ENCODE measurements around the gene ZNF239. TPM values are rescaled to one million over a fixed set of nuclear protein-coding genes. Genes with fewer than 3 reads are reported as not detected.

ZNF239 gene
- polyA plus RNA-seq, 2 of the 4 experiments (the other 2 are of a cell fraction), result 3.2 to 4.7 TPM

DNA sequence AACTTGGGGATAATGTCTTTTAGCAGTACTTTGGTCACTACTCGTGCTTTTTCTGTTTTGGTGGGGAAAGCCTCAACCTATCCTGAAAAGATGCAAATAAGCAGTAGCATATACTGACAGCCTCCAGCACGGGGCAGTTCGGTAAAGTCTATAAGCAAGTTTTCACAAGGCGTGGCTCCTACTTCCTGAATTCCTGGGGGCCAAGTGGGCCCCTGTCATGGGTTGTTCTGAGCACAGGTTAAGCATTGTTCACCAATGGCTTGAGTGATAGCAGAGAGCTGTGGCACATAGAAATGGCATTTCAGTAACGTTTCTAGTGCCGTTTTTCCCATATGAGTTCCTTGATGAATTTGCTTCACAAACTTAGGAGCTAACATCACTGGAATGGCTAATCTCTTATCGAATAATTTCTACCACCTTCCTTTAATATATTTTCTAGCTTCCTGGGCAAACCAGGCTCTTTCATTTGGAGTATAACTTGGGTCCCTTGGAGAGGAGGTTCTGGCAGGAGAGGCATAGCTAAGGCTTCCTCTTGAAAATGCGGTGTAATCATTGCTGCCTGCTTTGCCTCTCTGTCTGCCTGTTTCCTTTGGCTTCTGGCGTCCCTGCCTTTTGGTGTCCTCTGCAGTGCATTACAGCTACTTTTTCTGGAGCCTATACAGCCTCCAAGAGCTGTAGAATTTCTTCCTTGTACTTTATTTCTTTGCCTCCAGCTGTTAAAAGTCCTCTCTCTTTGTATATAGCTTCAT is 11.7 kb upstream of the ZNF239 start (continued):
- TF ChIP-seq, protein P1, sequence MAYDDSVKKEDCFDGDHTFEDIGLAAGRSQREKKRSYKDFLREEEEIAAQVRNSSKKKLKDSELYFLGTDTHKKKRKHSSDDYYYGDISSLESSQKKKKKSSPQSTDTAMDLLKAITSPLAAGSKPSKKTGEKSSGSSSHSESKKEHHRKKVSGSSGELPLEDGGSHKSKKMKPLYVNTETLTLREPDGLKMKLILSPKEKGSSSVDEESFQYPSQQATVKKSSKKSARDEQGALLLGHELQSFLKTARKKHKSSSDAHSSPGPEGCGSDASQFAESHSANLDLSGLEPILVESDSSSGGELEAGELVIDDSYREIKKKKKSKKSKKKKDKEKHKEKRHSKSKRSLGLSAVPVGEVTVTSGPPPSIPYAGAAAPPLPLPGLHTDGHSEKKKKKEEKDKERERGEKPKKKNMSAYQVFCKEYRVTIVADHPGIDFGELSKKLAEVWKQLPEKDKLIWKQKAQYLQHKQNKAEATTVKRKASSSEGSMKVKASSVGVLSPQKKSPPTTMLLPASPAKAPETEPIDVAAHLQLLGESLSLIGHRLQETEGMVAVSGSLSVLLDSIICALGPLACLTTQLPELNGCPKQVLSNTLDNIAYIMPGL (CRISPR knock-in tag; IDR thresholded peaks at IDR 0.05; ENCODE audit: borderline replicate concordance), result no peak
- TF ChIP-seq EHMT2 (IDR thresholded peaks at IDR 0.05; ENCODE audit: low read depth), result no peak

- CTCF ChIA-PET, result no interaction called here
- WGBS (ENCODE audit: missing lambda C conversion rate), result 26% methylated on average over 5 of the region's 5 CpGs
- H3K4me3 ChIP-seq, result no peak overlapping the region
- H3K4me2 ChIP-seq, result no peak overlapping the region
- no peaks in the 10 kb centered on the region for H3K4me1 ChIP-seq
- TF ChIP-seq JUN (IDR thresholded peaks at IDR 0.05), result no peak
- no peak for TF ChIP-seq CEBPB (IDR thresholded peaks at IDR 0.05)
- no peak for TF ChIP-seq POLR2A (IDR thresholded peaks at IDR 0.05; ENCODE audit: low read length)
- TF ChIP-seq RAD21 (conservative IDR thresholded peaks at IDR 0.05 in 1 of 2, IDR thresholded peaks at IDR 0.05 in 1 of 2), result no peak
- no peak for TF ChIP-seq BCL3 (IDR thresholded peaks at IDR 0.05)
- no peak for TF ChIP-seq ATOH8 (CRISPR knock-in tag; IDR thresholded peaks at IDR 0.05; ENCODE audit: low read depth)
- TF ChIP-seq EP300 (IDR thresholded peaks at IDR 0.05), result no peak
- no peak for TF ChIP-seq CHD4 (IDR thresholded peaks at IDR 0.05; ENCODE audit: borderline replicate concordance)
- no peak for TF ChIP-seq CBX8 (IDR thresholded peaks at IDR 0.05)
- TF ChIP-seq SREBF2 (IDR thresholded peaks at IDR 0.05), result no peak
- no peak for TF ChIP-seq RFX5 (IDR thresholded peaks at IDR 0.05)
- no peak for TF ChIP-seq KDM5A (IDR thresholded peaks at IDR 0.05)
- TF ChIP-seq POLR2AphosphoS2 (conservative IDR thresholded peaks at IDR 0.05; ENCODE audit: low read length), result no peak
- no peak for TF ChIP-seq MYC (IDR thresholded peaks at IDR 0.05; ENCODE audit: borderline replicate concordance, low read length)
- no peak for TF ChIP-seq HES2 (IDR thresholded peaks at IDR 0.05)
- TF ChIP-seq ZFP36 (IDR thresholded peaks at IDR 0.05; ENCODE audit: borderline replicate concordance, partially characterized antibody), result no peak
- no peak for TF ChIP-seq HDAC2 (IDR thresholded peaks at IDR 0.05)
- no peak for TF ChIP-seq FOSL2 (IDR thresholded peaks at IDR 0.05)
- TF ChIP-seq FOSL2 (CRISPR knock-in tag; IDR thresholded peaks at IDR 0.05), result no peak
- no peak for TF ChIP-seq NFE2L2 (conservative IDR thresholded peaks at IDR 0.05; ENCODE audit: low read length)
- H3K27ac ChIP-seq, result no peak overlapping the region
- ATAC-seq, result no peak
- no peak for FAIRE-seq
- POLR2A ChIA-PET, result no interaction called here
- peaks cover 2% of the 10 kb centered on the region; the same call in 1 of the 3 replicates for H3K9me3 ChIP-seq
- DNase-seq (ENCODE audit: low read depth in 1 of 2, low spot score in 1 of 2), result no peak
Measured at GRCh38 chr10:43585046-43585445, 10.6 kb upstream of the ZNF239 start.

DNA sequence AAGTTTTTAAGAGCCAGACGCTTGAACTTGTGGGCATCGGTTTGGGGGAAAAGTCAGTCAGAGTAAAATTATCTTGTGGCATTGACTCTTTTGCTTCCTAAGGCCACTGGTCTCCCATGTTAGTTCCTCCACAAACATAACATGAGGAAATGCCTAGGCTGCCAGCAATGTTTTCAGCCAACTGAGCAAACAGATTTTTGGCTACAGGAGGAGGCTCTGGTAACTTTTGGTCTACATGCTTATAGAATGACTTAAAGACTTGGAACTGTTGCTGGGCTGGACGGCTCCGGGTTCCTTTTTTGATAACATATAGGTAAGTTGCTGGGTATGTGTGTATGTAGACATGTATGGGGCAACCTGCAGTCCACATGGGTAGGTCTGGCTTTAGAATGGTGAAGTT is 9.6 kb upstream of the ZNF239 start:
- no peak overlapping the region for H3K27ac ChIP-seq
- no peak overlapping the region for H3K4me2 ChIP-seq
- no peak overlapping the region for H3K4me3 ChIP-seq
- H3K4me1 ChIP-seq, result no peaks in the 10 kb centered on the region
- no peak for TF ChIP-seq CEBPB (IDR thresholded peaks at IDR 0.05)
- no peak for TF ChIP-seq MAZ (IDR thresholded peaks at IDR 0.05; ENCODE audit: borderline replicate concordance, low read depth, low read length)
- no peak for TF ChIP-seq ZC3H11A (IDR thresholded peaks at IDR 0.05)
- TF ChIP-seq NR3C1 (IDR thresholded peaks at IDR 0.05), result no peak
- TF ChIP-seq NFE2L2 (conservative IDR thresholded peaks at IDR 0.05; ENCODE audit: low read length), result no peak
- TF ChIP-seq, protein P2, sequence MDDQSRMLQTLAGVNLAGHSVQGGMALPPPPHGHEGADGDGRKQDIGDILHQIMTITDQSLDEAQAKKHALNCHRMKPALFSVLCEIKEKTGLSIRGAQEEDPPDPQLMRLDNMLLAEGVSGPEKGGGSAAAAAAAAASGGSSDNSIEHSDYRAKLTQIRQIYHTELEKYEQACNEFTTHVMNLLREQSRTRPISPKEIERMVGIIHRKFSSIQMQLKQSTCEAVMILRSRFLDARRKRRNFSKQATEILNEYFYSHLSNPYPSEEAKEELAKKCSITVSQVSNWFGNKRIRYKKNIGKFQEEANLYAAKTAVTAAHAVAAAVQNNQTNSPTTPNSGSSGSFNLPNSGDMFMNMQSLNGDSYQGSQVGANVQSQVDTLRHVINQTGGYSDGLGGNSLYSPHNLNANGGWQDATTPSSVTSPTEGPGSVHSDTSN (IDR thresholded peaks at IDR 0.05), result no peak
- TF ChIP-seq CHD4 (IDR thresholded peaks at IDR 0.05; ENCODE audit: borderline replicate concordance), result no peak
- no peak for TF ChIP-seq HOXB13 (CRISPR knock-in tag; IDR thresholded peaks at IDR 0.05; ENCODE audit: low read depth)
- no peak for TF ChIP-seq RARB (CRISPR knock-in tag; IDR thresholded peaks at IDR 0.05)
- no peak for TF ChIP-seq KDM1A (IDR thresholded peaks at IDR 0.05; ENCODE audit: low read depth)
- TF ChIP-seq GATA3 (IDR thresholded peaks at IDR 0.05; ENCODE audit: borderline replicate concordance), result no peak
- TF ChIP-seq HOXB5 (CRISPR knock-in tag; IDR thresholded peaks at IDR 0.05), result no peak
- no peak for TF ChIP-seq TP53 (CRISPR knock-in tag; IDR thresholded peaks at IDR 0.05)
- ChIA-PET POLR2A (no interaction called here), CTCF (no interaction called here)
- 57% methylated on average over 4 of the region's 4 CpGs for WGBS (ENCODE audit: missing lambda C conversion rate)
- no peak for DNase-seq (ENCODE audit: low read depth in 1 of 2, low spot score in 1 of 2)
- peaks cover 2% of the 10 kb centered on the region; the same call in 1 of the 3 replicates for H3K9me3 ChIP-seq
- FAIRE-seq, result no peak
- ATAC-seq, result no peak
